ENCODE results near the gene PTP4A2.
"Not testable (repeated sequence)": the region's sequence is repeated elsewhere in the genome, so short reads cannot be mapped to it uniquely, and the experiment has no call there.

Gene PTP4A2

DNA sequence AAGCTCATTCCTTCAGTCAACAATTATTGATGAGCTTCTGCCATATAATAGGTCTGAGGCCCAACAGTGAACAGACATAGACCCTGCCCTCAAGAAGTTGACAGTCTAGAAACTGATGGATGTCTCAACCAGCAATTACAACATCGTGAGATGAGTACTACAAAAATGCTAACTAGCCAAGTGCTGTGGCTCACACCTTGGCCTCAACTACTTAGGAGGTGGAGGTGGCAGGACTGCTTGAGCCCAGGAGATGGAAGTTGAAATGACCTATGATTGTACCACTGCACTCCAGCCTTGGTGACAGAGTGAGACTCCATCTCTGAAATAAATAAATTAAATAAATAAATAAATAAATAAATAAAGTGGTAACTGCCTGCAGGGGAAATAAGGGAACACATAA is 11.7 kb upstream of the PTP4A2 start:
- no peak for DNase-seq (ENCODE audit: low spot score)

- not testable (repeated sequence) for DNase-seq (ENCODE audit: low spot score)
Observed at GRCh38 chr1:31945677-31946076, 7.5 kb upstream of the PTP4A2 start.

DNA sequence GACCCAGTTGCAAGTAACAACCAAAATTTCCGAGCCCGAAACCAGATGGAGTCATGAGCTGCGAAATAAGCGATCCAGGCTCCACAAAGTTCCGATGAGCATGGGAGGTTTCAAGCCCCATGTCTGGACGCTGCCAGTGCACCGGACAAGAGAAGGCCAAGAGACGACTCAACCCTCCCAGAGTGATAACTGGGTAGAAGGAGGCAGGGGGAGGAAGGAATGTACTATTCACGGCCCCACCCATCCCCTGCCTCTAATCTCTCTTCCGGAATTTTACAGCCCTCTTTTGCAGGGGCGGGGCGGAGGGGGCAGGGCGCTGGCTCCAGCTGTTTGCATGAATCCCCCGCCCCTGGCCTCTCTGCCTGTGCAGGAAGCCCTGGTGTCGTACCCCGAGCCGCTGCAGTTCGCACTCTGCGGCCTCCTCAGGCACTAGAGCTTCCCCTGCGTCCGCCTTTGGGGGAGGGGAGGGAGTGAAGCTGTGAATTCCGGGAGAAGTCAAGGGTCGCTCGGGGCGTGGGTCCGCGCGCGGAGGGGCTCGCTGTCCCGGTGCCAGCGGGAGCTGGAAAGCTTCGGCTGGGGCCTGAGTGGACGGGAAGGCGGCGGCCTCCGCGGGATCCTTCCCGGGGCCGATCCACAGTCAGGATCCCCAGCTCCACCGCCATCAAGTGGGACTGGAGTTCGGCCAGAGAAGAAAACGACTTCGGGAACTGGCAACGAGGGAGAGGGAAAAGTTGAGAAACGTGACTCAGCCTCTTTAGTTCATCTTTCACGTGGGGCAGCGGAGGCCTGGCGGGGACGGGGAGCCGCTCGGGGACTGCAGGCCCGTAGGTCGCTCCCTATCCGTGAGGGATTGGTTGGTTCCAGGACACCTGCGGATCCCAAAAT is 6.3 kb upstream of the PTP4A2 start:
- DNase-seq (ENCODE audit: low spot score) = peak; percentile 81

GRCh38 chr1:31943546-31944184 is 5.5 kb upstream of the PTP4A2 start:
- no peak for DNase-seq (ENCODE audit: low spot score)

- not testable (repeated sequence) for DNase-seq (ENCODE audit: low spot score)
Observed at GRCh38 chr1:31942061-31942460, 3.9 kb upstream of the PTP4A2 start.

- peak; percentile 65 for DNase-seq (ENCODE audit: low spot score)
Observed at GRCh38 chr1:31939484-31940329, 1.5 kb upstream of the PTP4A2 start.

DNA sequence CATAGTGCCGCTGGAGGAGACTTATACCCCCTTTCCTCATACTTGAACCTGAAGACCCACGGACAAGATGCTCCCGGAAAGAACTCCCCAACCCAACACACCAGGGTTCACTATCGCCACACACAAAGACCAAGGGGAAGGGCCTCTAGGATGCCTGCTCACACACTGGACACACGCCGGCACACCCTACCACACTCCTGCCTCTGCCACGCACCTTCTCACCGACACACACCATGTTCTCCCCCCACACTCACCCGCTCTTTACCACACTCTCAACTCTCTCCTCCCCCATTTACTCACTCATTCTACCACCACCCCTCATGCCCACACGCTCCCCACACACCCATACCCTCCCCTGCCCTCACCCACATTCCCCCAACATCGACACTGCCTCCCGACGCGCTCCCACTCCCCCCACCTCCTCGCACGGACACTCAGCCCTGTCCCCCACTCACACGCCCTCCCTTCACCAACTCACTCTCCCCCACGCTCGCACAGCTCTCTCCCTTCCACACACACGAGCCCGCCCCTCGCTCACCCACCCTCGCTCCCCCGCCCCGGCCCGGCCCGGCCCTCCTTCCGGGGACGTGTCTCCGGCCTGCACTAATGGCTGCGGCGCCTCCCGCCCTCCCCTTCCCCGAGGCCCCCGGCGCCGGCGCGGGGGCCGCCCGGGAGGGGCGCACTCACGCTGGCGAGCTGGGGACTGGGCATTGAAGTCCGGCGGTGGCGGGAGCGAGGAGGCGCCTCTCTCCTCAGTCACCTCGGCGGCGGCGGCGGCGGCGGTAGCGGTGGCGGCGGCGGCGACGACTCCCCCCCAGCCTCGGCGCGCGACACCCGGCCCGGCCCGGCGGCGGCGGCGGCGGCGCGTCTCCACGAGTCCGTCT is 626 bp downstream of the PTP4A2 start:
- peak; percentile 66 for DNase-seq (ENCODE audit: low spot score)

DNA sequence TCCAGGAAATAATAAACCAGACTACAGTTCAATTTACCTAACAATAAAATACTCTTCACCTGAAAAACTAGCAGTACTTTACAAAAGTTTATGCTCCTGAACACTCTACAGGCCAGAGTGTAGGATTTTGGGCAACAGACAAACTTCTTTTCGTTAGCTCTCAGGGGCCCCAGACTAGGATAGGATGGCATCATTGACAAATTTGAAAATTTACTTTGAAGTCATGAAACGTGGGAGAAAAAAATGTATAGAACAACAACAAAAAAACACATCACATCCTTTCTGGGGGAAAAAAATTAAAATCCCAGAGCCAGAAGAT is 1.2 kb downstream of the PTP4A2 start:
- no peak for DNase-seq (ENCODE audit: low spot score)

DNA sequence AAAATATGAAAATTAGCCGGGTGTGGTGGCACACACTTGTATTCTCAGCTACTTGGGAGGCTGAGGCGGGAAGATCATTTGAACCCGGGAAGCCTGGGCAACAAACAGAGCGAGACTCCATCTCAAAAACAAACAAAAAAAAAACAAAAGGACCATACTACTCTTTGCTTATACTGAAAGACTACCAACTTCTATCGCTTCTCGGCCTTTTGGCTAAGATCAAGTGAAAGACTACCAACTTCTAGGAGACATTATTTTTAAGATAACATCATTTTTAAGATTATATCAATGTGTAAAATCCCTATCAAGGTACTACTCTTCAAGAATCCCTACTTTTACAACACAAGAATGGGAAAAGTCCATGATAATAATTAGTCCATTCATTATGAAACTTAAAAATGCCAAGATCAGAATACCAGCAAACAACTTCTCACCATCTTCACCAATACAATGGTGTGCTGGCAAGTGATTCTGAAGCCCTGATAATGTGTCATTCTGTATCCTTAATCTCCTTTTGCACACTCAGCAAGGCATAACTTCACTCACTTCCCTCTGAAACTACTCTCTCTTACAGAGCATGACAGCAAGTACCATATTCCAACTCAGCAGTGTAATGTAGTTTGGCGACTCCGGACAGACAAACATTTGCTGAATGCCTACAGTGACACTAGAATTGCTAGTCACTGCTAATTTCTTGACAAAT is 1.7 kb downstream of the PTP4A2 start:
- DNase-seq (ENCODE audit: low spot score) = peak; percentile 54

DNA sequence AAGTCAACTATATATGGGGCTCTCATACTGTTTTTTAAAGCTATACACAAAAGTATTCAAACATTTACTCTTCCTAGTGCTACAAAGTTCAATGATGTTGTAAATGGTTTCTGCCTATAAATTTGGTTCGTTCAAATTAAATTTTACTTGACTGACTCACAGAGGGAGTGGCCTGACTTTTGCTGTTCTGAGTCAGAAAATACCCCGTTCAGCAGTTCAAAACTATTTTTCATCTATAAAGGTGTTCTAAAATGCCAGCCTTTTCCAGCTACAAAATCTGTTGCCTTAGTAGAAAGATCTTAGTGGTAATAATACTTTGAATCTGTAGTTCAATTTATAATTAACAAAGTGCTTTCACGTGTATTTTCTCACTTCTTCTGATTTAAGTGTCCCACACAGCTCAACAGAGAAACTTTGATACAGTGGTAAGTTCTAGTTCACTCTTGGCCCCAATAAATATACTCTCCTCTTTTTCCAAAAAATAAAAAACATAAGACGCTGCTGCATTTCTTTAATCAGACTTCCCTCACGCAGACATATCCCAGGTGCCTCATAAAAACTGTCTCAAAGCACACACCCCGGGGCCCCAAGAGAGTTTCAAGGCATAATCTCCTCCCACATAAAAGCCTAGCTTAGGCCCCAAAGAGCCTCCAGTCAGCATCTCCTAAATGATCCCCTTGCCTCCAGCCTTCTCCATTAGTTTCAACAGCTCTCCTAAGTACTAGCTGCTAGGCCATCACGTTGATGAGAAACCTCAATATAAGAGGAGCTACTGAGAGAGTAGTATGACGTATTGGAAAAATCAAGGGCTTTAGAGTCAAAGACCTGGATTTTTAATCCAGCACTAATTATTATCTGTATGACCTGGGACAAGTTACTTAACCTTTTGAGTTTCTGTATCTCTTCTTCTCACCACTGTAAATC is 3.2 kb downstream of the PTP4A2 start:
- DNase-seq (ENCODE audit: low spot score) = peak; percentile 57

DNA sequence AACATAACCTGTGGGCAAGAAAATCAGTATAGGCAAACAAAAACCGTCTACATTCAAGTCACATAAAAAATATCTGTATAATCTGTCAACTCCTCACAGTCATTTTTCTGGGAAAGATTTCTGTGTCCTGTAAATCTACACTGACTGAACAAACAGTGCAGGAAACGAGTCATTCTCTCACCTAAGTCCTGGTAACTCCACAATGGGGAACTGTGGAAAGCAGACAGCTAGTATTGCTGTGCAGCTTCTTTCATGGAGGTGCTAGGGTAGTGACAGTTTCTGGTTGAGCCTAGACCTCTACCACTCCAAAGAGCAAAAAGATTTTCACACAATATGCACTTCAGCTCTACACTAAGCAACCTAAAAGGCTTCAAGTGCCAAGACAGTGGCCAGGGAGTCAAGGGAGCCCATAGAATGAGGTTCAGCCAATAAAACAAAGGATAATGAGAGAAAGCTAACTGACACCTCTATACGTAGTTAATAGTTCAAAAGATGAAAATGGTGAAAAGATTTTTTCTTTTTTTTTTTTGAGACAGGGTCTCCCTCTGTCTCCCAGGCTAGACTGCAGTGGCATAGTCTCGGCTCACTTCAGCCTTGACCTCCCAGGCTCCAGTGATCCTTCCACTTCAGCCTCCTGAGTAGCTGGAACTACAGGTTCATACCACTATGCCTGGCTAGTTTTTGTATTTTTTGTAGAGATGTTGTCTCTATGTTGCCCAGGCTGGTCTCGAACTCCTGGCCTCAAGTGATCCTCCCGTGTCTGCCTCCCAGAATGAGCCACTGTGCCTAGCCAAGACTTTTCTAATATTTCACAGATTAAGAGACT is 5.5 kb downstream of the PTP4A2 start:
- DNase-seq (ENCODE audit: low spot score) = peak; percentile 26

GRCh38 chr1:31931593-31932225 is 6.5 kb downstream of the PTP4A2 start:
- no peak for DNase-seq (ENCODE audit: low spot score)

- peak; percentile 25 for DNase-seq (ENCODE audit: low spot score)
Observed at GRCh38 chr1:31930836-31931592, 7.2 kb downstream of the PTP4A2 start.

DNA sequence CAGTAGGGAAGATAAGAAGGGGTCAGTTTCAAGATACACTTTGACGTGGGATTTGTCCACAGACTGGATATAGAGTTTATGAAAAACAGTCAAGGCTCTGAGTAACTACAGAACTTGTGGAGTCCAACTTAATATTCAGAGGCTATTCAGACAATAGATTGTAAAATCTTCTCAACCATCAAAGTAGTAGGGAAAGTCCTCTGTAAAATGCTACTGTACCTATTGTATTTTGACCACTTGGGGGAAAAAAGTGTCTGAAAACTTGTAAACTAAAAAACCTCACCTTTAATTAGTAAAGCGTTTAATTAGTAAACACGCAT is 10.5 kb downstream of the PTP4A2 start:
- DNase-seq (ENCODE audit: low spot score) = no peak

GRCh38 chr1:31926853-31927660 is 11.1 kb downstream of the PTP4A2 start:
- DNase-seq (ENCODE audit: low spot score) = no peak

DNA sequence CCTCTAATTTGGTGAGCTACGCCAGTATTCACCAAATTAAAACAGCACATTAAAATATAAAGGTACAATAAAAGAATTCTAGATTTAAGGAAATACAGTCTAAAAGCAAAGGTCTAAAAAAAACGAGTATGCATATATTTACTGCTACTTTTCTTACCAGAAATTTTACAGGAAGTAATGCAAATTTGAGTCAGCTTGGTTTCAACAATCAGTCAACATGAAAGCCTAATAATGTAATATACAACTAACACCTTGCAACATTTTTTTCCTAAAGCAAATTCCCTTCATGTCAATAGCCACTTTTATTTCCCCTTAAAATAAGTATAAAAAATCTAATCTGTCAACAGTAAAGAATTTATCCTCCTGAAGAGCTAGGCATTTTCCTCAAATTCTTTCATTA is 11.9 kb downstream of the PTP4A2 start:
- DNase-seq (ENCODE audit: low spot score) = no peak

DNA sequence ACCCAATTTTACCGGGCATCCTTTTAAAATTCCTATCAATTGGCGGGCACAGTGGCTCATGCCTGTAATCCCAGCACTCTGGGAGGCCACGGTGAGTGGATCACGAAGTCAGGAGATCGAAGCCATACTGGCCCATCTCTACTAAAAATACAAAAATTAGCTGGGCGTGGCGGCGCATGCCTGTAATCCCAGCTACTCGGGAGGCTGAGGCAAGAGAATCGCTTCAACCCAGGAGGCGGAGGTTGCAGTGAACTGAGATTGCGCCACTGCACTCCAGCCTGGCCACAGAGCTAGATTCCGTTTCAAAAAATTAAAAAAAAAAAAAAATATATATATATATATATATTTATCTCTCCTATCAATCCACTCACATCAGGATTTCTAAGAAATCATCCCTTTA is 12.3 kb downstream of the PTP4A2 start:
- not testable (repeated sequence) for DNase-seq (ENCODE audit: low spot score)

All from hematopoietic multipotent progenitor cell treated with erythropoietin and hydrocortisone succinate and interleukin-3 and kit ligand, for 17 days (in vitro differentiated cells).